SK-N-SH treated with all-trans-retinoic acid at 6 μM for 48 hours (cell line): ENCODE measurements around the gene ELF1.

Experiments
- ARNTL ChIP-seq: fragments of 450-650 bp; formaldehyde crosslinking; IDR thresholded peaks from 2 replicates; pipeline ENCODE4 v1.5.0; 2020; ENCODE audit warnings: low read depth, mild to moderate bottlenecking, moderate library complexity, borderline replicate concordance
- CREB5 ChIP-seq: fragments of 250-450 bp; sonication (Bioruptor Pico); IDR thresholded peaks from 2 replicates; pipeline ENCODE4 v1.5.1; 2020; ENCODE audit warnings: low read depth, mild to moderate bottlenecking, moderate library complexity
- PATZ1 ChIP-seq: fragments of 250-450 bp; sonication (Bioruptor Pico); IDR thresholded peaks from 2 replicates; pipeline ENCODE4 v1.8.0; 2020; ENCODE audit warnings: mild to moderate bottlenecking, moderate library complexity, borderline replicate concordance
- RARB ChIP-seq: fragments of 250-450 bp; sonication (Bioruptor Pico); IDR thresholded peaks from 2 replicates; pipeline ENCODE4 v1.8.0; 2021; ENCODE audit warnings: mild to moderate bottlenecking, moderate library complexity
- TOX ChIP-seq: fragments of 250-450 bp; sonication (Bioruptor Pico); IDR thresholded peaks from 2 replicates; pipeline ENCODE4 v1.8.0; 2021; ENCODE audit warnings: mild to moderate bottlenecking, moderate library complexity, borderline replicate concordance
- TSHZ2 ChIP-seq: fragments of 250-450 bp; sonication (Bioruptor Pico); IDR thresholded peaks from 2 replicates; pipeline ENCODE4 v1.5.0; 2020; ENCODE audit warnings: mild to moderate bottlenecking, moderate library complexity
- ZFP30 ChIP-seq: fragments of 450-650 bp; formaldehyde crosslinking; IDR thresholded peaks from 2 replicates; pipeline ENCODE4 v1.5.0; 2022; ENCODE audit warnings: mild to moderate bottlenecking, moderate library complexity
- ZNF70 ChIP-seq: fragments of 450-650 bp; formaldehyde crosslinking; IDR thresholded peaks from 2 replicates; pipeline ENCODE4 v1.5.0; 2020; ENCODE audit warnings: mild to moderate bottlenecking, moderate library complexity

GRCh38 chr13:41013835-41014234, 5.3 kb downstream of the ELF1 start:
- TF ChIP-seq ARNTL (no peak), CREB5 (CRISPR knock-in tag) (no peak), ZNF70 (CRISPR knock-in tag) (no peak), TOX (no peak), PATZ1 (CRISPR knock-in tag) (no peak), TSHZ2 (CRISPR knock-in tag) (no peak), ZFP30 (CRISPR knock-in tag) (no peak), RARB (CRISPR knock-in tag) (no peak)
